ENCODE data around the gene HSF2. TPM values are rescaled to one million over a fixed set of nuclear protein-coding genes. Genes with fewer than 3 reads are reported as not detected.

Gene HSF2
- total and polyA plus RNA-seq, 10 of the 15 experiments (the other 5 are each of a cell fraction or from before 2014, with no cell fraction given) = 9.5 to 38.3 (median 16.8) TPM

DNA sequence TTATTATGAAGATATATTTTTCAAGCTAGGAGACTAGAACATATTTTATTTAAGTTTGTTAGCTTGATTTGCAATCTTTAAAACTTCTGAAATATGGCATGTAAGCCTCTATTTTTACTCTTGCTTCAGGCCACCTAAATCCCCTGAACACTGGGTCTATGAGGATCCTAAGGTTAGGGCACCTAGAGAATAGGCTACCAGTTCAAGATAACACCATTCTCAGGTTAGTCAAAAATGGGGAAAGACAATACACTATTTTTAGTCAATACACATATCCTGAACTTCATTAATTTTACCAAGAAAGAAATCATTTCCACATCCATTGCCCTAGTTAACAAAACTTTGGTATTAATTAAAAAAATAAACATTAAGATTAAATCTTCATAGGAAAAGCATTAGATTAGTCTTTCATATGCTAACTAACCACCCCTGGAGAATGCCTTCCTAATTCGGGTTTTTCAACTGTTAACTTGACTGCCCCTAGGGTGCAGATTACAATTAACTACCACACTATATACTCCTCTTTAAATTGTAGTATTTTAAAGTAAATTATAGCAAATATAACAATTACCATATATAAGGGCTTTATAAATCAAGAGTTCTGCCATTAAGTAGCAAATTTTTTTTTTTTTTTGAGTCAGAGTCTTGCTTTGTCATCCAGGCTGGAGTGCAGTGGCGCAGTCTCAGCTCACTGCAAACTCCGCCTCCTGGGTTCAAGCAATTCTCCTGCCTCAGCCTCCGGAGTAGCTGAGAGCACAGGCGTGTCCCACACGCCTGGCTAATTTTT, 6.7 kb upstream of the HSF2 start:
- no TSS peak for BruUV-seq (replicated peaks)
- FAIRE-seq (no peak), ATAC-seq (no peak), DNase-seq (ENCODE audit: low read depth, low spot score) (no peak)
- Histone ChIP-seq H3K4me3 (no peak overlapping the region), H3K79me2 (ENCODE audit: control insufficient read depth, insufficient read depth, low read length) (no peaks in the 10 kb centered on the region), H3K27ac (ENCODE audit: control insufficient read depth, insufficient read depth) (no peak overlapping the region), H3K36me3 (ENCODE audit: control insufficient read depth in 2 of 2, insufficient read depth in 2 of 2, low read length in 1 of 2) (no peaks in the 10 kb centered on the region), H2AFZ (ENCODE audit: control insufficient read depth, low read depth, low read length) (no peak overlapping the region), H3K4me1 (ENCODE audit: control insufficient read depth, insufficient read depth, low read length) (no peaks in the 10 kb centered on the region), H3K9me3 (replicated peaks; ENCODE audit: control insufficient read depth, insufficient read depth, low read length) (no peaks in the 10 kb centered on the region), H3K9ac (ENCODE audit: control insufficient read depth, insufficient read depth, low read length) (no peak overlapping the region), H4K20me1 (ENCODE audit: control insufficient read depth, insufficient read depth) (no peaks in the 10 kb centered on the region), H3K4me2 (ENCODE audit: control insufficient read depth, insufficient read depth) (no peak overlapping the region), H3K27me3 (replicated peaks in 1 of 2; ENCODE audit: control insufficient read depth in 2 of 2, insufficient read depth in 2 of 2, low read length in 1 of 2) (no peaks in the 10 kb centered on the region)
- 59% methylated on average over 6 of the region's 6 CpGs for WGBS (ENCODE audit: insufficient coverage, insufficient replicate concordance, low lambda C conversion rate, missing lambda C conversion rate)
- intact Hi-C loops (cut with micrococcal nuclease; ENCODE audit: unreplicated experiment) (no loop called here), in situ Hi-C loops (cut with MboI) (no loop called here)
- TF ChIP-seq CBX3 (IDR thresholded peaks at IDR 0.05; ENCODE audit: borderline replicate concordance, low read depth) (no peak), RCOR1 (conservative IDR thresholded peaks at IDR 0.05; ENCODE audit: low read depth, low read length) (no peak), NR2C2 (IDR thresholded peaks at IDR 0.05; ENCODE audit: borderline replicate concordance, control insufficient read depth, insufficient read length, low read depth) (no peak), ZBED1 (IDR thresholded peaks at IDR 0.05; ENCODE audit: borderline replicate concordance) (no peak), BRCA1 (IDR thresholded peaks at IDR 0.05; ENCODE audit: low read depth, low read length) (no peak), RB1 (IDR thresholded peaks at IDR 0.05; ENCODE audit: borderline replicate concordance) (no peak), BACH1 (IDR thresholded peaks at IDR 0.05; ENCODE audit: borderline replicate concordance) (no peak)
- TF ChIP-seq, protein P1, sequence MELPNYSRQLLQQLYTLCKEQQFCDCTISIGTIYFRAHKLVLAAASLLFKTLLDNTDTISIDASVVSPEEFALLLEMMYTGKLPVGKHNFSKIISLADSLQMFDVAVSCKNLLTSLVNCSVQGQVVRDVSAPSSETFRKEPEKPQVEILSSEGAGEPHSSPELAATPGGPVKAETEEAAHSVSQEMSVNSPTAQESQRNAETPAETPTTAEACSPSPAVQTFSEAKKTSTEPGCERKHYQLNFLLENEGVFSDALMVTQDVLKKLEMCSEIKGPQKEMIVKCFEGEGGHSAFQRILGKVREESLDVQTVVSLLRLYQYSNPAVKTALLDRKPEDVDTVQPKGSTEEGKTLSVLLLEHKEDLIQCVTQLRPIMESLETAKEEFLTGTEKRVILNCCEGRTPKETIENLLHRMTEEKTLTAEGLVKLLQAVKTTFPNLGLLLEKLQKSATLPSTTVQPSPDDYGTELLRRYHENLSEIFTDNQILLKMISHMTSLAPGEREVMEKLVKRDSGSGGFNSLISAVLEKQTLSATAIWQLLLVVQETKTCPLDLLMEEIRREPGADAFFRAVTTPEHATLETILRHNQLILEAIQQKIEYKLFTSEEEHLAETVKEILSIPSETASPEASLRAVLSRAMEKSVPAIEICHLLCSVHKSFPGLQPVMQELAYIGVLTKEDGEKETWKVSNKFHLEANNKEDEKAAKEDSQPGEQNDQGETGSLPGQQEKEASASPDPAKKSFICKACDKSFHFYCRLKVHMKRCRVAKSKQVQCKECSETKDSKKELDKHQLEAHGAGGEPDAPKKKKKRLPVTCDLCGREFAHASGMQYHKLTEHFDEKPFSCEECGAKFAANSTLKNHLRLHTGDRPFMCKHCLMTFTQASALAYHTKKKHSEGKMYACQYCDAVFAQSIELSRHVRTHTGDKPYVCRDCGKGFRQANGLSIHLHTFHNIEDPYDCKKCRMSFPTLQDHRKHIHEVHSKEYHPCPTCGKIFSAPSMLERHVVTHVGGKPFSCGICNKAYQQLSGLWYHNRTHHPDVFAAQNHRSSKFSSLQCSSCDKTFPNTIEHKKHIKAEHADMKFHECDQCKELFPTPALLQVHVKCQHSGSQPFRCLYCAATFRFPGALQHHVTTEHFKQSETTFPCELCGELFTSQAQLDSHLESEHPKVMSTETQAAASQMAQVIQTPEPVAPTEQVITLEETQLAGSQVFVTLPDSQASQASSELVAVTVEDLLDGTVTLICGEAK (IDR thresholded peaks at IDR 0.05; ENCODE audit: borderline replicate concordance) = no peak
- RAD21 ChIA-PET (ENCODE audit: unreplicated experiment) = no interaction called here
- POLR2A ChIA-PET = no interaction called here
- CTCF ChIA-PET = interaction anchor here (0.9 to 1.4 kb wide), 2 partner anchors 10 to 14 kb away, joined by 4 read pairs; no protein-coding TSS in a partner anchor
- SMC1A ChIA-PET (ENCODE audit: uncharacterized antibody, unreplicated experiment) = interaction anchor here (1.3 kb wide), 1 partner anchor 16 kb away, joined by 3 read pairs; no protein-coding TSS in a partner anchor
